Superior temporal gyrus (tissue), 1 donor: ENCODE results near the gene HDHD2.

ENCODE experiments used
- DNase-seq: peaks from one replicate; pipeline ENCODE4 v3.0.0-alpha.2; 2016; ENCODE audit errors: extremely low spot score

The HDHD2 gene

DNA sequence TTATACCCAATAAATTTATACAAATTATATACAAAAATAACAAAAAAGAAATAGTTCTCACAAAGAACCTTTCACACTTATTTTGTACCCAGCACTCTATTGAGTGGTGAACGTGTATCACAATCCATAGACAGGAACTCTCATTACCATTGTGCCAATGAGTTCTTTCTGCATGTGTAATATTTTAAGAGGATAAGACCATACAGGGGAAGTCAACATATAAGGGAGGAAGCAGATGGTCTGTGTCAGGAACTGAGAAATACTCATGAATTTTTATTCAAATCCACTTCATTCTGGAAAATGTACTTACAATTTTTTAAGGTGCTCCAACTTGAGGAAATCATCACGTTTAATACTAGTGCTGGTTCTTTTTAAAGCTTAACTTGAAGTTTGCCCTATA lies 87.8 kb downstream of the HDHD2 start:
- DNase-seq = no peak
